GM19099 (cell line): ENCODE measurements around the gene PRKCE.

ENCODE experiments used
- POLR2A ChIP-seq: IDR thresholded peaks from 3 replicates; pipeline ENCODE4 v1.6.1; 2011; ENCODE audit warnings: low read depth; ENCODE audit not compliant: insufficient read length; ENCODE audit errors: extremely low read depth

PRKCE gene

DNA sequence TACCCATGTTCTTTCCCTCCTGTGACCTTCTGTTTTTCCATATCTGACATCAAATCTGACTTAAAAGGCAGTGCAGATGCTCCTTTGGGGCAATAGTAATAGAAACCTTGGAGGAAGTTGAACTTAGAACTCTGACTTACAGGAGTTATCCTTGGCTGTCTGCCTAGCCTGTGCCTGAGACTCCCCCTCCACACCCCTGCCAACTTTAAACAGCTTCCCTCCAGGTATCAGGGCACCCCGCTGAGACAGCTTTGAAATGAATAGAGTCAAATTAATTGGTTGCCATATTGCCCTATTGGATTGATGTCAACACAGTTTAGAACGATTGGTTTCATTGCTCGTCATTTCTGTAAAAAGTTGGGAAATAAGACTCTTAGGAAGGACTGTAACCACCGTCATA, 322.0 kb downstream of the PRKCE start:
- no peak for TF ChIP-seq POLR2A

DNA sequence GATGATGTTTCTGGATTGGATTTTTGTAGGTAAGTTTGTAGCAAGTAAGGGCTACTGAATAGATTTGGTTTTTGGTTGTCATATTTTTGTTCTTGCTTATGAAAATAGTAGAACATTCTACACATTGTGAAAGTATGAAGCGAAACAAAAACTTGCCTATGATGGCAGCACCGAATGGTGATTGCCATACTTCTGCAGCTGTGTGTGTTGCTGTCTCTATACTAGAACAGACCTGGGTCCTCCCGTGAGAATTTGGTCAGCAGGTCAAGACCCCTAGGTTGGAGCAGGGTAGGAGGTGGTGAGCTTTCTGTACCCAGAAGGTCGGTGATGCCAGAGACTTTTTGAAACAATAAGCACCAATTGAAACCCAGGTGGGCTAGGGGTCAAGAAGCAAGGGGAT, 322.6 kb downstream of the PRKCE start:
- TF ChIP-seq POLR2A = no peak

DNA sequence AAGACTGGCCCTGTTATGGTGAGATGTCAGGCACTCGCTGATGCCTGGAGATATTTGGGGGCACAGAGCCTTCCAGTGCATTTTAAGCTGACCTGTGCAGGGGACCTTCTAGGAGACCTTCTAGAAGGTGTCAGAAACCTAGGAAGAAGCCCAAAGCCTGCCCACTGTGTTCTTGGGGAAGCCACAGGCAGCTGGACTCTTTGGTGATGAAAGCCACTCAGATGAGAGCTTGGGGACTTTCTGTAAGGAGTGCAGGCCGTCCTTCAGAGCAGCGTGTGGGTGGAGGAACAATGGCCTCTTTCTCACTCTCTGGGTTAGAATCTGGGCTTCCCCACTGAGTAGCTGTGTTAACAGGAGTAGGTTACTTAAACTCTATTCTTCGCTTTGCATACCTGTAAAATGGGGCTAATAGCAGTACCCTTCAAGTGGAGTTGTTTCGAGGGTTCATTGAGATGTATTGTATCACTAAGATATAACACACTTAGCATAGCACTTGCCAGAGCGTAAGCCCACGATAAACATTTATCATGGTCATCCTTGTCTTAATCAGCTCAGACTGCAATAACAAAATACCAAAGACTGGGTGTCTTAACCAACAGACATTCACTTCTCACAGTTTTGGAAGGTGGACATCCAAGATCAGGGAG, 323.4 kb downstream of the PRKCE start:
- TF ChIP-seq POLR2A = no peak

DNA sequence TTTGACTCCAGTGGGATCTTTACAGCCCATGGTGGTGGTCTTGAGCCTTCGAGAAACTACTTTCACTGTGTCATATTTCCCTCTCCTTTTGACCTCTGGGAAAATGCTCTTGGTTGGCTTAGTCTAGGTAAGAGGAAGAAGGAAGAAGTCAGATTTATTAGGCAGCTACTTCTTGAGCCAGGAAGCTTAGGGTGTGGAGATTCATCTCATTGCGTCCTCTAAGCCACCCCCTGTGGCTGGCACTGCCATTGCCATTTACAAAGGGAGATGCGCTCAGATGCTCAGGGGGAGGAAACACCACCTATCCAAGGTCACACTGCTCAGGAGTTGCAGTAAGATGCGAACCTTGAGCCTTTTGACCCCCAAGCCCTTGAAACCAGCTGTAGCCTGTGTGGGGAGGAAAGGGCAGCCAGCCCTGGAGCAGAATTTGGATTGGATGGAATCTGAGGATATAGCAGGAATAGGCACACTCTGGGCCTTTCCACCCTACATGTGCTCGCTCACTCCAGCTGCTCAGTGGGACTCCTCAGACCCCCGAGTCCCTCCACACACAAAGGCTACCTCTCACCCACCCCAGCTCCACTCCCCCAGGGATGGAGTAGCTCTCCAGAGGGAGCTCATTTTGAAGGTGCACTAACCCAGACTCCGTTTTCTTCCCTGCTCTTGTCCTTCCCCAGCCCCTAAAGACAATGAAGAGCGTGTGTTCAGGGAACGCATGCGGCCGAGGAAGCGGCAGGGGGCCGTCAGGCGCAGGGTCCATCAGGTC, 324.5 kb downstream of the PRKCE start:
- TF ChIP-seq POLR2A = no peak

DNA sequence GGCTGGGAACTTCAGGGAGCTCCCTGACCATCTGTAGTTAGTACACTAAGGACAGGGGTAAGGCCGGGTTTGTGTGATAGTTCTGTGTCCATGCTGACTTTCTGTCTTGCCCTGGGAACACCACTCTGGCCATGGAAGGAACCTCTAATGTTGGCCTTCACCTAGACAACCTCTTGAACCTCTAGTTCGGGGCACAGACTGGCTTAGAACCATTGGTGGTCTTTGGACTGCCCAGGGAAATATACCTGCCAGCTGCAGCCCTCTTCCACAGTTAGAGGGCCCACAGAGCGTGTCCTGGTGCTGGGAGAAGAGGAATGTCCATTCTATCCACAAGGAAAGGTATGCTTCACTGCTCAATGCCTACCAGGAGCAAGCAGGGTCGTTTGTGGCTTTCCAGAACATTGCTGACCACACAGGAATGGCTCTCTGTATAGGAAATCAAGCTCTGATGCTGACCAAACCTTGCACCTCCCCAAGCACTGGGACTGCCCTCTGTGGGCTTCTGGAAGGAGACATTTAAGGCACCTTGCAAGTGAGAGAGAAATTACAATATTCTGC, 326.9 kb downstream of the PRKCE start:
- TF ChIP-seq POLR2A = no peak

DNA sequence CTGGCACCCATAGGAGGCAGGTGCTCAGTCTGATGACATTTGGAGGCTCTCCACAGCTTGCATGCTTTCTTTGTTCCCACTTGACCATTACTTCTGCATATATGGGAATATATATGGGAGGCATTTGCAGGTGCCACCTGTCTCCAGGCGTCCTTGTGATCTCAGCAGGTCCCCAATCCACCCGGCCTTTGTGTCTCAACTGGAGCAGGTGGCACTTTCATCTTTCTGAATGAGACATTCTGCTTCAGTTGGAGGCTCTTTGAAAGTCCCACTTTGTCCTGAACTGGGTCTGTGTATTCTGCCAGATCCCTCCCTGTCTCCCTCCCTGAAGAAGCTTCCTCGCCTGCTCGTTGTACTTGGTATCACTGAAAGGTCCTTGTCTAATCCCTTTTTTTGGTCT, 327.6 kb downstream of the PRKCE start:
- TF ChIP-seq POLR2A = no peak

DNA sequence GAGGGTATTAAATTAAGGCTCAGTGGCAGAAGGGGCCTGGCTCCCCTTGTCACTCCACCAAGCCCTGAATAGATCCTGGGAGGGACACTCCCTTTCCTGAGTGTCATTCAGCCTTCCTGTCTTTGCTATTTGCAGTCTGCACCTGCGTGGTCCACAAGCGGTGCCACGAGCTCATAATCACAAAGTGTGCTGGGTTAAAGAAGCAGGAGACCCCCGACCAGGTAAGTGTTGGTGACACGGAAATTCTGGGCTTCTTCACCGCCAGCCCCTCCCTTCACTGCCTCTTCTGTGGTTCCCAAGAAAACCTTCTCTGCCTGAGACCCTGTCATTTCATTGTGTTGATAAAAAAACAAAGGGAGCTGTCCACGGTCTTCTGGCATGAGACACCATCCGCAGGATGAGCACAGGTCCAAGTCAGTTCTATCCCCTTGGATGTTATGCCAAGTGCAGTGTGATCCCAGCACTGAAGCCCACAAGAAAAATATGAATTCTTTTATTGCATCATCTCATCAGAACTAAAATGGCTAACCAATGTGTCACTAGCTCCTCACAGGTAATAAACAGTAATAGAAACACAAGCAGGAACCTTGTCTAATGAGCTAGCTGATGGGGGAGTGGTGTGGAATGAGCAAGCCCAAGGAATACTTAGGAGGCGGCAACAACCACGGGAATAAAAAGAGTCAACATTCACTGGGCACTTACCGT, 328.8 kb downstream of the PRKCE start:
- no peak for TF ChIP-seq POLR2A

DNA sequence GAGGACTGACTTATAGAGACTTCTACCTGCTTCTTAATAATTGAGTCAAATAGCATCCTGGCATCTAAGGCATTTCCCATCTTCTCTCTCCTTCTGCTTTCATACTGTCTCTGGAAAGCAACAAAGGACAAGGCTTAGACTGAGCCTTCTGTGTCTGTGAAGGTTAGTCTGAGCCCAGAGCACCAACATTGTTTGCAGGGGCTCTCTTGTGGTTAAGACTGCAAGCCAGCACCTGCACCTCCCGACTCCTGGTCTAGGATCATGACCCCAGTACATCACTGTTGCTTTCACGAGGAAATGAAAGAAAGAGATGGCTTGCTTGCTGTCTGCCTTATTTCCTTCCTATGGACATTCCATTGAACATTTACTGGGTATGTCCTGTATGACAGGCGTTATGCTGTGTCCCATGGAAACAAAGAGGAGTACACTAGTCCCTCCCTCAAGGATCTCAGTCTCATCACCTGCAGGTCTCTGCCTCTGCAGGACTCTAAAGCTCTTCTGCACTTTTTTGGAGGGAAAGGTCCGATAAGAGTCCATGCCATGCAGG, 330.0 kb downstream of the PRKCE start:
- no peak for TF ChIP-seq POLR2A

DNA sequence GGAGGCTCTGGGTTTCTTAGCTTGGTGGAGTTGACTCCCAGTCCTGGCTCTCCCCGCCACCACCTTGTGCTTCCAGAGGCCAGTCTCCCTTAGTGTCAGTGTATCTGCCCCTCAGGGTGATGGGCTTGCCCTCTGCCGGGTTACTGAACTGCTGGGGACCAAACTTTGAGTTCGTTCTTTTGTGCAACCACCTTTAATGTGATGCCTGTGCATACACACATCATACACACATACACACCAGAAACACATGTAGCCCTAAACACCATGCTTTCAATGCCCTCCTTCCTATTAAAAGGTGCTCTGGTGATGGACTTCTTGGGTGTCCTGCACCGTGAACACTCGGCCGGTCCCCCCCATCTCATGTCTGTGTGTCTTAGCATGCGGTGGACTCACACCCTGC, 330.6 kb downstream of the PRKCE start:
- TF ChIP-seq POLR2A = no peak

DNA sequence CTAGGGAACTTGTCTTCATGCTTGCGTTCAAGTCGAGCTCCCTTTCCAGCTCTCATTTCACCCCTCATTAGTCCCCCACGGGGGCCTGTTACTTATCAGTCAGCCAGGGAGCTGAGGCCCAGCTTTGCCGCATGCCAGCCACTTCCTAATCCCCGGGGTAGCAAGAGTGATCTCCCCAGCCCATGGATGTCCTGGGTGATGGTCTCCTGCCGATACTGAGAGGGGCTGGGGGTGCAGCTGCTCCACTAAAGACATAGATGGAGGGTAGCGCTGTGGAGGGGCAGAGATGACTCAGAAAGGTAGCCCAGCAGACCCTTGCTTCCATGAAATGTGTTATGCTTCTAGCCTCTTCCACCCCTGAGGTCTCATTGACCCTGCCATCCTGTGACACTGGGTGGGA, 331.7 kb downstream of the PRKCE start:
- no peak for TF ChIP-seq POLR2A

DNA sequence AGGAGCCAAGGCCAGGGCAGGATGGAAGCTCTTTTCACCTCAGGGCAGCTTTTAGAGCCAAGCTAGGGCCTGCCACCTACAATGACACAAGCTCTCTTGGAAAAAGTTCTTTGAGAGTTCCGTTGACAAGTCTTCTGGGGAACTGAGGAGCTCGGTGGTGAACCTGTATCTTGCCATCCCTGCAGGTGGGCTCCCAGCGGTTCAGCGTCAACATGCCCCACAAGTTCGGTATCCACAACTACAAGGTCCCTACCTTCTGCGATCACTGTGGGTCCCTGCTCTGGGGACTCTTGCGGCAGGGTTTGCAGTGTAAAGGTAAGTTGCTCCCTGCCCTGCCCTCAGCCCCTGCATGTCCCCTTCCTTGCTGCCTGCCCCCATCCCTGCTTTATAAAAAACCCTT, 332.9 kb downstream of the PRKCE start:
- TF ChIP-seq POLR2A = no peak

DNA sequence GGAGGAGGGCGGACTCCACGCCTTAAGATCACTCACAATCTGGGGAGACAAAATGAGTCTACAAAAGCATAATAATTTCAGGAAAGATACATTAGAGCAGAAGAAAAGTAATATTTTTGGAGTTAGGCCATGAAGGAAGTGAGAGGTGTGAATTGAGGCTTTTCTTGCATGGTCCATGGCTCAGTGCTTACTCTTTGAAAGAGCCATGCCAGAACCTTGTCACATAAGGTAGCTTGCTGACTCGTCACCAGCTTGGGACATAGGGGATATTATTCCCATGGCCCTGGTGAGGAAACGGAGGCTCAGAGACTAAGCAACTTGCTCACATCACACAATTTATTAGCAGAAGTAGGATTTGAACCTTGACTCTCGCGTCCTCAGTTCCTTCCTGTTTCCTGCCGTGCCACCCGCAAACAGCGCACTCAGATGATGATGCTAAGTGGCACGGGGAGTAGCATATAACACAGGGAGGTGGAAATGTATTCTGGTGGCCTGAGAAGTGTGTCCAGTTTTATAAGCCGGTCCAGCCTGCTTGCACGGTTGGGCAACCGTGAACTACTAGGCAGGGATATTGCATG, 333.5 kb downstream of the PRKCE start:
- TF ChIP-seq POLR2A = no peak

DNA sequence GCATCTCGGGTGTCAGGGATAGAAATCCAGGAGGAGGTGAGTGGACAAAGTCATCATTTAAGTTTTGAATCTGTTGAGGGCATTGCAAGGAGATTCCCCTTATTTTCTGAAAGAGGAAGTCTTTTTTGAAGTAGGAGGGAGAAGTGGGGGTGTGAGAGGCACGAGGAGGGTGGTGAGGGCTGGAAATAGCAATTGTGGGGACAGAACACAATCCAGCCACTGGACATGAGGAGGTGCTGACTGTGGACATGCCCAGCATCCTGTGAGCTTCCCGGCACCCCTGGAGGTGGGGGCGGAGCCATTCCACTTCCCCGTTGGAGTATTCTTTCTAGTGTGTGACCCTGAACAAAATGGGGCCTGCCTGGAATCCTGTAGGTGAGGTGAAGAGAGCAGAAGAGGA, 335.0 kb downstream of the PRKCE start:
- TF ChIP-seq POLR2A = no peak

DNA sequence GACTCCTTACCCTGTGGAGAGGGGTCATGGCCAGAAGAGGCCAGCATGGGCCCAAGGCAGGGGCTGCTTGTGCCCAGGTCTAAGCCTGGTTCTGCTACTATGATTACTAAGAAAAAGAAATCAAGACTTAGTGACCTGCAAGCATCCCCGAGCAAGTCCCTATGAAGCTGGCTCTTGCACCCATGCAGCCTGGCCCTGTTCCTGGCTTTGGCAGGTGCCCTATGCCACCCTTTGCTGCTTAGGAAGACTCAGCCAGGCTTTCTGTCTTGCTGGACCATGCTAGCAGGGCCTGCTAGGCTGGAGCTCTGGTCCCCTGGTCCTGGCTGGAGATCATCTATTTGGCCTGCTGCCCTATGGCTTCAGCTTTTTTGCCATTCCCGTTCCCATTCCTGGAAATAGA, 336.4 kb downstream of the PRKCE start:
- no peak for TF ChIP-seq POLR2A

DNA sequence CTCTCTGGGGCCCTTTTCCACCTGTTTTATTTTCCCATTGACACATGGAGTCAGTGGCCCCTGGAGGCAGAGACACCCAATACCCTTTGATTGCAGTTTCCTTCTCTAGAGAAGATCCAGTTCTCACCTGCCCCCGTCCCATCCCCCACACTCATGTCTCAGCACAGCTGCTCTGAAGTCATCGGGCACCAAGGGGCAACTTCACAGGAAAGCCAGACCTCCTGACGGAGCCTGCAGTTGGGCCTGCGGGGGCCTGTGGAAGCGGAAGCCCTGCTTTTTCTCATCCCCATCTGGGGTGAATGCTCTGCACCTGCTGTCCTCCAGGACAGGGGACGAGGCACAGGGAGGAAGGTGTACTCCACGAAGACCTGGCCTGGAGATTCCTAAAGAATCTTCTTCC, 337.4 kb downstream of the PRKCE start:
- no peak for TF ChIP-seq POLR2A
